Loucy (cell line): ENCODE results near the gene PTGES.

Experiments used
- EZH2phosphoT487 ChIP-seq: fragments of 200-600 bp; IDR thresholded peaks from 2 replicates; pipeline ENCODE4 v1.6.1; 2018; ENCODE audit warnings: antibody characterized with exemption, mild to moderate bottlenecking, moderate library complexity, borderline replicate concordance
- TF ChIP-seq, protein P1 (sequence below): fragments of 200-600 bp; sonication (generic); conservative IDR thresholded peaks from 2 replicates; pipeline ENCODE4 v1.5.1; 2014; ENCODE audit warnings: mild to moderate bottlenecking, antibody characterized with exemption, low read length

DNA sequence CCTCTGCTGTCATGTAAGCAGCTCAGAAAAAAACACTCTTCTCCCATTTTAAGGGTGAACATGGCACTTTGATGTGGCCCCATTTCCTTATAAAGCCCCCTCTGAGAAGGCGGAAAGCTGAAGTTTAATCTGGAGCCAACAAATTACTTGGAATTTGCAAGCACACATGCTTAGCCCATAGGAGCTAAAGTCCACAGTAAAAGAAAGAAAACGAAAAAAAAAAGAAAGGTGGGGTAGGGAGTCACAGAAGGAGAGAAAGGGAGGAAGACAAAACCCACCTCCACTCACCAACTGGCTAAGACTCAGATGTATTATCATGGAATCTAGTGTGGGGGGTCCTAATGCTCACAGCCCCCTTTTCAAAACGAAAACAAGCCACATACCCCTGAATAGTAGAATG lies 57.0 kb downstream of the PTGES start:
- TF ChIP-seq, protein P1, sequence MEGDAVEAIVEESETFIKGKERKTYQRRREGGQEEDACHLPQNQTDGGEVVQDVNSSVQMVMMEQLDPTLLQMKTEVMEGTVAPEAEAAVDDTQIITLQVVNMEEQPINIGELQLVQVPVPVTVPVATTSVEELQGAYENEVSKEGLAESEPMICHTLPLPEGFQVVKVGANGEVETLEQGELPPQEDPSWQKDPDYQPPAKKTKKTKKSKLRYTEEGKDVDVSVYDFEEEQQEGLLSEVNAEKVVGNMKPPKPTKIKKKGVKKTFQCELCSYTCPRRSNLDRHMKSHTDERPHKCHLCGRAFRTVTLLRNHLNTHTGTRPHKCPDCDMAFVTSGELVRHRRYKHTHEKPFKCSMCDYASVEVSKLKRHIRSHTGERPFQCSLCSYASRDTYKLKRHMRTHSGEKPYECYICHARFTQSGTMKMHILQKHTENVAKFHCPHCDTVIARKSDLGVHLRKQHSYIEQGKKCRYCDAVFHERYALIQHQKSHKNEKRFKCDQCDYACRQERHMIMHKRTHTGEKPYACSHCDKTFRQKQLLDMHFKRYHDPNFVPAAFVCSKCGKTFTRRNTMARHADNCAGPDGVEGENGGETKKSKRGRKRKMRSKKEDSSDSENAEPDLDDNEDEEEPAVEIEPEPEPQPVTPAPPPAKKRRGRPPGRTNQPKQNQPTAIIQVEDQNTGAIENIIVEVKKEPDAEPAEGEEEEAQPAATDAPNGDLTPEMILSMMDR: no peak
- TF ChIP-seq EZH2phosphoT487: no peak
